HEK293T (cell line): Measurements from ENCODE around the gene MAU2.

Experiments used
- CTCF ChIA-PET: fragments of 350-600 bp; formaldehyde crosslinking; extraction: SDS; loops from one replicate; lab custom pipeline; 2021; ENCODE audit warnings: antibody characterized with exemption, inconsistent platforms; lab: Yijun Ruan, JAX
- POLR2A ChIA-PET: fragments of 350-600 bp; formaldehyde crosslinking; extraction: SDS; loops from one replicate; lab custom pipeline; 2020; ENCODE audit warnings: antibody characterized with exemption, inconsistent platforms; lab: Yijun Ruan, JAX
- DNase-seq: peaks from one replicate; pipeline ENCODE4 v3.0.0; 2012; ENCODE audit warnings: mixed read lengths; ENCODE audit errors: extremely low spot score
- ARNT ChIP-seq: fragments of 450-650 bp; IDR thresholded peaks from 2 replicates; pipeline ENCODE4 v1.6.1; 2017; ENCODE audit warnings: mild to moderate bottlenecking
- BHLHE40 ChIP-seq: fragments of 450-650 bp; IDR thresholded peaks from 2 replicates; pipeline ENCODE4 v1.6.1; 2016; ENCODE audit warnings: mild to moderate bottlenecking, moderate library complexity, borderline replicate concordance
- CTBP1 ChIP-seq: fragments of 450-650 bp; IDR thresholded peaks from 2 replicates; pipeline ENCODE4 v1.6.1; 2016; ENCODE audit warnings: borderline replicate concordance
- ELF4 ChIP-seq: fragments of 450-650 bp; IDR thresholded peaks from 2 replicates; pipeline ENCODE4 v1.6.1; 2017; ENCODE audit warnings: antibody characterized with exemption
- FOXA1 ChIP-seq: fragments of 450-650 bp; IDR thresholded peaks from 2 replicates; pipeline ENCODE4 v1.6.1; 2016; ENCODE audit warnings: mild to moderate bottlenecking
- FOXK2 ChIP-seq: fragments of 450-650 bp; IDR thresholded peaks from 2 replicates; pipeline ENCODE4 v1.6.1; 2016; ENCODE audit warnings: mild to moderate bottlenecking
- FOXM1 ChIP-seq: fragments of 450-650 bp; IDR thresholded peaks from 2 replicates; pipeline ENCODE4 v1.6.1; 2017; ENCODE audit warnings: mild to moderate bottlenecking, borderline replicate concordance
- HDGF ChIP-seq: fragments of 450-650 bp; IDR thresholded peaks from 2 replicates; pipeline ENCODE4 v1.6.1; 2017; ENCODE audit warnings: antibody characterized with exemption, borderline replicate concordance
- L3MBTL2 ChIP-seq: fragments of 450-650 bp; conservative IDR thresholded peaks from 2 replicates; pipeline ENCODE4 v1.6.1; 2016; ENCODE audit warnings: mild to moderate bottlenecking
- LEF1 ChIP-seq: fragments of 450-650 bp; IDR thresholded peaks from 2 replicates; pipeline ENCODE4 v1.6.1; 2017; ENCODE audit warnings: mild to moderate bottlenecking, borderline replicate concordance
- NFRKB ChIP-seq: fragments of 450-650 bp; IDR thresholded peaks from 2 replicates; pipeline ENCODE4 v1.6.1; 2016; ENCODE audit warnings: mild to moderate bottlenecking, moderate library complexity
- SP1 ChIP-seq: fragments of 450-650 bp; IDR thresholded peaks from 2 replicates; pipeline ENCODE4 v1.6.1; 2017
- SUZ12 ChIP-seq: fragments of 450-650 bp; IDR thresholded peaks from 2 replicates; pipeline ENCODE4 v1.6.1; 2016; ENCODE audit warnings: mild to moderate bottlenecking
- TARDBP ChIP-seq: fragments of 450-650 bp; IDR thresholded peaks from 2 replicates; pipeline ENCODE4 v1.6.1; 2016
- ZNF384 ChIP-seq: fragments of 450-650 bp; IDR thresholded peaks from 2 replicates; pipeline ENCODE4 v1.6.1; 2016
- TF ChIP-seq, protein P1 (sequence below): fragments of 450-650 bp; IDR thresholded peaks from 2 replicates; pipeline ENCODE4 v1.6.1; 2016

MAU2 gene

DNA sequence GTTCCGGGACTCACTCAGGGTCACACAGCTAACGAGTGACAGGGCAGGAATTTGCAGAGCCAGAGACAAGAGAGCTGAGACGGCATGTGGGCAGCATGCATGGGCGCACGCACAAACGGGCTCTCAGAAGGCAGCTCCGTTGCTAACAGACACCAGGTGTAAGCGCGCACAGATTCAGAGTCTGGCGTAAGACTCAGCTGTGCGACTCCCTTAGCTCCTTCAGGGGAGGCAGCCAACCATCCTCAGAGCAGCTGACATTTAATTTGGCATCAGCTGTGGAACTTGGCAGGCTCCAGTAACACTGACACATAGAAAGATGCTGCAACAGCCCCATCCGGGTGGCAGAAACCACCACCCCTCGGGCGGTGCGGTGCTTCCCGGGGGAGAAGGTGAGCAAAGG is 40.1 kb upstream of the MAU2 start:
- CTCF ChIA-PET: no interaction called here
- no peak for TF ChIP-seq HDGF
- no peak for TF ChIP-seq ZNF384
- TF ChIP-seq SUZ12: no peak
- no peak for TF ChIP-seq FOXM1
- no peak for TF ChIP-seq TARDBP
- no peak for TF ChIP-seq FOXA1
- TF ChIP-seq SP1: no peak
- TF ChIP-seq, protein P1, sequence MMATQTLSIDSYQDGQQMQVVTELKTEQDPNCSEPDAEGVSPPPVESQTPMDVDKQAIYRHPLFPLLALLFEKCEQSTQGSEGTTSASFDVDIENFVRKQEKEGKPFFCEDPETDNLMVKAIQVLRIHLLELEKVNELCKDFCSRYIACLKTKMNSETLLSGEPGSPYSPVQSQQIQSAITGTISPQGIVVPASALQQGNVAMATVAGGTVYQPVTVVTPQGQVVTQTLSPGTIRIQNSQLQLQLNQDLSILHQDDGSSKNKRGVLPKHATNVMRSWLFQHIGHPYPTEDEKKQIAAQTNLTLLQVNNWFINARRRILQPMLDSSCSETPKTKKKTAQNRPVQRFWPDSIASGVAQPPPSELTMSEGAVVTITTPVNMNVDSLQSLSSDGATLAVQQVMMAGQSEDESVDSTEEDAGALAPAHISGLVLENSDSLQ: no peak
- no peak for TF ChIP-seq ARNT
- TF ChIP-seq BHLHE40: no peak
- no peak for TF ChIP-seq NFRKB
- no peak for TF ChIP-seq L3MBTL2
- TF ChIP-seq ELF4: no peak
- TF ChIP-seq CTBP1: no peak
- no peak for TF ChIP-seq FOXK2
- TF ChIP-seq LEF1: no peak
- POLR2A ChIA-PET: no interaction called here
- DNase-seq: no peak

DNA sequence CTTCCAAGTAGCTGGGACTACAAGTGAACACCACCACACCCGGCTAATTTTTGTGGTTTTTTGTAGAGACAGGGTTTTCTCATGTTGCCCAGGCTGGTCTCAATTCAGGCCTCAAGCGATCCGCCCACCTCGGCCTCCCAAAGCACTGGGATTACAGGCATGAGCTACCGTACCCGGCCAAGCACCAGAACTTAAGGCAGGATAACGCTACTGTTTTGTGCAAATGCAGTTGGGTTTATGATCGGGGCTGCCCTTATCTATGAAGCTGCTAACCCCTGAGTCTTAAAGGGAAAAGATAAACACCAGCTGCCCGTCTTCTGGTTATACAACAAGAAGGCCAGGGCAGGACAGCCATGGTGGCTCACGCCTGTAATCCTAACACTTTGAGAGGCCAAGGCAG is 34.9 kb upstream of the MAU2 start:
- DNase-seq: no peak
- ChIA-PET POLR2A (no interaction called here), CTCF (no interaction called here)
- TF ChIP-seq SUZ12 (no peak), CTBP1 (no peak), ELF4 (no peak)

DNA sequence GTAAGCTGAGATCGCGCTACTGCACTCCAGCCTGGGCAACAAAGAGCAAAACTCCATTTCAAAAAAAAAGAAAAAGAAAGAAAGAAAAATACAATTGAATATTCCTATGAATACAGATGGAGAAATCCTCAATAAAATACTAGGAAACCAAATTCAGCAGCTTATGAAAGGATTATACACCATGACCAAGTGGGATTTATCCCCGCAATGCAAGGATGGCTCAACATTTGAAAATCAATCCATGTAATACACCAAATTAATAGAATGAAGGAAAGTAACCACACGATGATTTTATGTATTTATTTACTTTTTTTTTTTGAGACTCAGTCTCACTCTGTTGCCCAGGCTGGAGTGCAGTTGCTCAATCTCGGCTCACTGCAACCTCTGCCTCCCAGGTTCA is 28.0 kb upstream of the MAU2 start:
- DNase-seq: no peak
- ChIA-PET CTCF (no interaction called here), POLR2A (interaction anchor here (0.8 kb wide), 1 partner anchor 37 kb away, joined by 3 read pairs; no protein-coding TSS in a partner anchor)
- no peak for TF ChIP-seq BHLHE40

DNA sequence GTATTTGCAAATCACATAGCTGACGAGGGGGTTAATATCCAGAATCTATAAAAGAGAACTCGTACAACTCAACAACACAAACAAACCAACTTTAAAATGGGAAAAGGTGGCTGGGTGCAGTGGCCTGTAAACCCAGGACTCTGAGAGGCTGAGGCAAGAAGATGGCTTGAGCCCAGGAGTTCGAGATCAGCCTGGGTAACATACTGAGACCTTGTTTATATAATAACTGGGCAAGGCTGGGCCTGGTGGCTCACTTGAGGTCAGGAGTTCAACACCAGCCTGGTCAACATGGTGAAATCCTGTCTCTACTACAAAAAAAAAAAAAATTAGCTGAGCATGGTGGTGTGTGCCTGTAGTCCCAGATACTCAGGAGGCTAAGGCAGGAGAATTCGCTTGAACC is 25.7 kb upstream of the MAU2 start:
- CTCF ChIA-PET: no interaction called here
- TF ChIP-seq FOXA1 (no peak), L3MBTL2 (no peak), CTBP1 (no peak), ELF4 (no peak)
- DNase-seq: no peak
- POLR2A ChIA-PET: no interaction called here

DNA sequence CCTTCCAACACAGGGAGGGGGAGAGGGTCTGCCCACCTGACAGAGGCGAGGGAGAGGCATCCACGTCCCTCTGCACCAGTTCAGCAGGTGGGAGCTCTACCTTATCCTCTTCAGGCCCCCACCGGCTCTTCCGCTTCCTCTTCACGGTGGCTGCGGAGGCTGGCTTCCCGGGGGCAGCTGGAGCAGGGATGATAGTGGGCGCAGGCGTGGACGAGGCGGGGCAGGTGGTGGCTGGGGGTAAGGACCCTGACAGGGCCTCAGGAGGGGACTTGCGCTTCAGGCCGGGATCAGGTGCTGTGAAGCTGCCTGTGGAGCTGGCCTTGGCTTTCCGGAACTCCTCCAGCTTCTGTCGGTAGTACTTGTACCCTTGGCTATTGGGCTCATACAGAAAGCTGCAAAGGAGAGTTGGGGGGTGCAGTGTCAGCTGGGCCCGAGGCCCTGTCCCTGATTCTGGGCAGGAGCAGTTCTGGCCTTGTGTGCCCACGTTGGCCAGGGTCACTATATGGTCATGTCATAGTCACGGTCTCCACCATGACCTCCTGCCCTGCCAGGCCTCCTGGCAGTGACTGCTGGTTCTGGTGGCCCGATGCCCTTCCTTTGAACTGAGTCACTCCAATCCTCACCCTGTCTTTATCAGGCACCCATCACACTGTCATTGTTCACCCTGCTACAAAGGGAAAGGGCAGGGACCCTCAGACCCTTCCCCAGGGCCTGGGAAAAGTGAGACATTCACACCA is 23.5 kb upstream of the MAU2 start:
- POLR2A ChIA-PET: no interaction called here
- TF ChIP-seq FOXA1: no peak
- TF ChIP-seq, protein P1: no peak
- TF ChIP-seq ZNF384: no peak
- TF ChIP-seq FOXM1: no peak
- TF ChIP-seq SUZ12: no peak
- TF ChIP-seq NFRKB: no peak
- no peak for TF ChIP-seq L3MBTL2
- no peak for TF ChIP-seq SP1
- TF ChIP-seq ARNT: no peak
- TF ChIP-seq BHLHE40: no peak
- DNase-seq: no peak
- CTCF ChIA-PET: no interaction called here

DNA sequence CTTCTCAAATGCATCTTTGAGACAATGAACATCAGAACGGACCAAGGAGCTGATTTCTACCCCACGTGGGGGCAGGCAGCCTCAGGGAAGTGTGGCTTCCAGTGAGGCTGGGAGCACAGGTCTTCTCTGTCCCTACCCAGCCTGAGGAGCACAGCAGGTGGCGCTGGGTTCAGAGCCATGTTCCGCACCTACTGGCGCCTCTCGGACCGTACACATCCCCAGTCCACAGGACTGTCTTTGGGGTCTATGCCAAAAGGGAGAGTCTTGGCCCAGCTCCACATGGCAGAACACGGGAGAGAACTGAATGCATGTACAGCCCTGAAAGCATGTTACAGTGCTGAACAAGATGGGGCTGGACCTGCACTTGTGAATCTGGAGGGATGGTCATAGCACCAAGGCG is 22.9 kb upstream of the MAU2 start:
- no peak for TF ChIP-seq ELF4
- TF ChIP-seq CTBP1: no peak
- no peak for TF ChIP-seq FOXM1
- TF ChIP-seq LEF1: no peak
- no peak for TF ChIP-seq NFRKB
- POLR2A ChIA-PET: no interaction called here
- peak; percentile 5 for DNase-seq
- CTCF ChIA-PET: no interaction called here

DNA sequence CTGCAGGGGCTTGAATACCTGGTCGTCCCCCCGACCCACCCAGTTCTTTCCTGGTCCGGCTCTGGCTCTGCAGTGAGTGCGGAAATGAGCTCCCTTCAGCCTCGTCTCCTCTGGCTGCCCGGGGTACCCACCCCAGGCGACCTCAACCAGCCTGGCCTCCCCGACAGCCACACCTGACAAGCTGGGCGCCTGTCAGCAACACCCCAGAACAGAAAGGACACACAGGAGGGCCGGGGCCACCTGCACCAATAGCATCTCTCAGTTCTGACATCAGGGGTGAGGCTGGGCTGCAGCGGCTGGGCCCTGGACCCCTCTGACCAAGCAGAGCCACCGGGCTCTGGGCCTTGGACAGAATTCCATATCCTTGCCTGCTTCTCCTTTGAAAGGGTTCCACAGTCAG is 20.0 kb upstream of the MAU2 start:
- no peak for TF ChIP-seq LEF1
- TF ChIP-seq, protein P1: no peak
- POLR2A ChIA-PET: no interaction called here
- CTCF ChIA-PET: no interaction called here
- peak; percentile 5 for DNase-seq

DNA sequence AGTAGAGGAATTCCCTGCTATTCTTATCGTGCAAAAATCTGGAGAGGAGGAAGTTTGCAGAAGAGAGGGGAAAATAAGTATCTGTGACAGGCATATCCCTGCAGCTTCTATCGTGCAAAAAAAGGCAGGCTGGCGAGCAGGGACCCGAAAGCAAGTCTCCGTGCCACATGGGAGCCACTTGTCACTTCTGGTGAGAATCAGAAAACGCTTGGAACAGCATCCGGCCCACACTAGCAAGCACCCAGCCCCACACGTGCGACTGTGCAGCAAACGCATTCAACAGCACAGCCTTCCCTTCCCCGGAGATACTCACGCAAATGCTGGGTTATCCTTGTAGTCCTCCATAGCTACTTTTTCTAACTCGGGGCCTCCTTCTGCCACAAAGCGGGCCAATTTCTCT is 17.2 kb upstream of the MAU2 start:
- POLR2A ChIA-PET: no interaction called here
- no peak for DNase-seq
- CTCF ChIA-PET: no interaction called here
- TF ChIP-seq FOXK2 (no peak), FOXA1 (no peak), NFRKB (no peak), ELF4 (no peak), BHLHE40 (no peak), SP1 (no peak), HDGF (no peak), CTBP1 (no peak), ARNT (no peak), TARDBP (no peak), LEF1 (no peak), SUZ12 (no peak), FOXM1 (no peak), L3MBTL2 (no peak), ZNF384 (no peak)
- TF ChIP-seq, protein P1: no peak
